Tibial artery (tissue), 4 donors: ENCODE data around the gene GALNT1.

Experiments
- DNase-seq, 2 donors: peaks; one replicate each; pipeline ENCODE4 v3.0.0-alpha.2; 2019
- H3K27ac ChIP-seq, 2 donors: fragments of 200-600 bp; sonication (generic) in 1 of 2; 1 replicate in 1 of 2; 2 replicates in 1 of 2; pipeline ENCODE4 v1.5.1; 2018 to 2019; ENCODE audit warnings: mild to moderate bottlenecking in 1 of 2
- H3K27me3 ChIP-seq, 2 donors: fragments of 200-600 bp; sonication (generic) in 1 of 2; one replicate each; pipeline versions ENCODE4 v1.5.1 to v1.6.0; 2016 to 2019
- H3K36me3 ChIP-seq, 3 donors: fragments of 200-600 bp; sonication (generic) in 2 of 3; one replicate each; pipeline ENCODE4 v1.5.1; 2016 to 2019; ENCODE audit warnings: mild to moderate bottlenecking in 2 of 3
- H3K4me1 ChIP-seq, 4 donors: fragments of 200-600 bp; sonication (generic) in 2 of 4; 1 replicate in 3 of 4; 2 replicates in 1 of 4; pipeline ENCODE4 v1.5.1; 2016 to 2019
- H3K4me3 ChIP-seq, 2 donors: fragments of 200-600 bp; sonication (generic) in 1 of 2; 1 replicate in 1 of 2; 2 replicates in 1 of 2; pipeline ENCODE4 v1.5.1; 2018 to 2019; ENCODE audit warnings: mild to moderate bottlenecking in 2 of 2
- H3K9me3 ChIP-seq, 3 donors: fragments of 200-600 bp; sonication (generic) in 1 of 3; one replicate each; pipeline ENCODE4 v1.5.1; 2016 to 2019
- intact Hi-C: fragments of 100-400 bp; cut with DNase I; formaldehyde crosslinking; loops from one replicate; pipeline ENCODE4 v1.15.0; 2023; ENCODE audit warnings: low total_unique reads
- TF ChIP-seq, protein P1 (sequence below), 2 experiments: fragments of 200-600 bp in 1 of 2; fragments of 450-650 bp in 1 of 2; IDR thresholded peaks; one replicate each; pipeline ENCODE4 v1.5.1; 2017 to 2019; ENCODE audit warnings: antibody characterized with exemption in 2 of 2, mild to moderate bottlenecking in 1 of 2, moderate library complexity in 1 of 2

Gene GALNT1

DNA sequence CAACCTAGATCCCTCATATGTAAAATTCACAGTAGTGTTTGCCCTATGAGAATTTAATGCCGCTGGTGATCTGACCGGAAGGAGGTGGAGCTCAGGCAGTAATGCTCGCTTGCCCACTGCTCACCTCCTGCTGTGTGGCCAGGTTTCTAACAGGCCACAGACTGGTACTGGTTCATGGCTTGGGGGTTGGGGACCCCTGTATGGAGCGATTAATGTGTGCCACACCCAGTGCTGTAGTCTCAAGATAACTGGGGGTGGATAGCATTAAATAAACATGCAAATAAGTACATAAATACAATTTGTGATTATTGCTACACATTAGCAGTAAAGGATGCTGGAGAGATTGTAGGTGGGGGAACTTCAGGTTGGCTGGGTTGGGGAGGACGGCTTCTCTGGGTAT is 3.2 kb downstream of the GALNT1 start:
- Histone ChIP-seq H3K4me1 (peaks cover 0 to 16% (median 8%) of the 10 kb centered on the region in 4 donors), H3K4me3 (no peak overlapping the region), H3K27ac (no peak overlapping the region), H3K9me3 (peaks cover 0 to 6% (median 0%) of the 10 kb centered on the region in 3 donors), H3K36me3 (no peaks in the 10 kb centered on the region), H3K27me3 (no peaks in the 10 kb centered on the region)
- no peak for DNase-seq
- intact Hi-C loops, result loop anchor here (10.0 kb wide), 1 partner anchor 200 kb away; no protein-coding TSS in a partner anchor
- TF ChIP-seq, protein P1, sequence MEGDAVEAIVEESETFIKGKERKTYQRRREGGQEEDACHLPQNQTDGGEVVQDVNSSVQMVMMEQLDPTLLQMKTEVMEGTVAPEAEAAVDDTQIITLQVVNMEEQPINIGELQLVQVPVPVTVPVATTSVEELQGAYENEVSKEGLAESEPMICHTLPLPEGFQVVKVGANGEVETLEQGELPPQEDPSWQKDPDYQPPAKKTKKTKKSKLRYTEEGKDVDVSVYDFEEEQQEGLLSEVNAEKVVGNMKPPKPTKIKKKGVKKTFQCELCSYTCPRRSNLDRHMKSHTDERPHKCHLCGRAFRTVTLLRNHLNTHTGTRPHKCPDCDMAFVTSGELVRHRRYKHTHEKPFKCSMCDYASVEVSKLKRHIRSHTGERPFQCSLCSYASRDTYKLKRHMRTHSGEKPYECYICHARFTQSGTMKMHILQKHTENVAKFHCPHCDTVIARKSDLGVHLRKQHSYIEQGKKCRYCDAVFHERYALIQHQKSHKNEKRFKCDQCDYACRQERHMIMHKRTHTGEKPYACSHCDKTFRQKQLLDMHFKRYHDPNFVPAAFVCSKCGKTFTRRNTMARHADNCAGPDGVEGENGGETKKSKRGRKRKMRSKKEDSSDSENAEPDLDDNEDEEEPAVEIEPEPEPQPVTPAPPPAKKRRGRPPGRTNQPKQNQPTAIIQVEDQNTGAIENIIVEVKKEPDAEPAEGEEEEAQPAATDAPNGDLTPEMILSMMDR (IDR thresholded peaks at IDR 0.05), result no peak

DNA sequence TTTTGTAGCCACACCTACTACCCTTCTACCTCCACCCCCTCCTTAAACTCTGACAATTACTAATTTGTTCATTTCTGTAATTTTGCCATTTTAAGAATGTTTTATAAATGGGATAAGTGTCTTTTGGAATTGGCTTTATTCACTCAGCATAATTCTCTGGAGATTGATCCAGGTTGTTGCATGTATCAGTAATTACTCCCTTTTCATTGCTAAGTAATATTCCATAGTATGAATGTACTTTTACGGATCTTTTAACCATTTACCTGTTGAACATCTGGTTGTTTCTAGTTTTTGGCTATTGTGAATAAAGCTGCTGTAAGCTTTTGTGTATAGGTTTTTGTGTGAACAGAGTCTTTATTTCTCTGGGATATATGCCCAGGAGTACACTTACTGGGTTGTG is 4.1 kb downstream of the GALNT1 start:
- Histone ChIP-seq H3K36me3 (no peaks in the 10 kb centered on the region), H3K4me3 (no peak overlapping the region), H3K9me3 (peaks cover 0 to 6% (median 0%) of the 10 kb centered on the region in 3 donors), H3K27me3 (no peaks in the 10 kb centered on the region), H3K4me1 (peaks cover 0 to 16% (median 8%) of the 10 kb centered on the region in 4 donors), H3K27ac (no peak overlapping the region)
- TF ChIP-seq, protein P1 (IDR thresholded peaks at IDR 0.05), result no peak
- intact Hi-C loops, result loop anchor here (10.0 kb wide), 1 partner anchor 201 kb away; no protein-coding TSS in a partner anchor
- DNase-seq, result no peak

DNA sequence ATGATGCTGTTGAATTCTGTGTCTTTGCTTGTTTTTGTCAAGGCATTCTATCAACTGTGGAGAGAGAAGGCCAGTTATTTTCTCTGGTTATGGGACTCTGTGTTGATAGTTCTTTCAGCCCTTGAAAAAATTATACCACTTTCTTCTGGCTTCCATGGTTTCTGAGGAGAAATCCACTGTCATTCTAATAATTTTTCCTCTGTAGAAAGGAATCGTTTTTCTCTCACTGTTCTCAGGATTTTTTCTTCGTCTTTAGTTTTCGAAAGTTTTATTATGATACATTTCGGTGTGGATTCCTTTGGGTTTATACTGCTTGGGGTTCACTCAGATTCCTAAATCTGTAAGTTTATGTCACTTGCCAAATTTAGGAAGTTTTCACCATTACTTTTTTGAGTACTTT is 6.6 kb downstream of the GALNT1 start:
- H3K36me3 ChIP-seq, result no peaks in the 10 kb centered on the region
- H3K9me3 ChIP-seq, result peaks cover 0 to 6% (median 0%) of the 10 kb centered on the region in 3 donors
- TF ChIP-seq, protein P1 (IDR thresholded peaks at IDR 0.05), result no peak
- peaks cover 0 to 8% (median under 1%) of the 10 kb centered on the region in 4 donors for H3K4me1 ChIP-seq
- no peak overlapping the region for H3K4me3 ChIP-seq
- H3K27me3 ChIP-seq, result no peaks in the 10 kb centered on the region
- intact Hi-C loops, result loop anchor here (10.0 kb wide), 1 partner anchor 203 kb away; no protein-coding TSS in a partner anchor
- no peak overlapping the region for H3K27ac ChIP-seq
- DNase-seq, result no peak

DNA sequence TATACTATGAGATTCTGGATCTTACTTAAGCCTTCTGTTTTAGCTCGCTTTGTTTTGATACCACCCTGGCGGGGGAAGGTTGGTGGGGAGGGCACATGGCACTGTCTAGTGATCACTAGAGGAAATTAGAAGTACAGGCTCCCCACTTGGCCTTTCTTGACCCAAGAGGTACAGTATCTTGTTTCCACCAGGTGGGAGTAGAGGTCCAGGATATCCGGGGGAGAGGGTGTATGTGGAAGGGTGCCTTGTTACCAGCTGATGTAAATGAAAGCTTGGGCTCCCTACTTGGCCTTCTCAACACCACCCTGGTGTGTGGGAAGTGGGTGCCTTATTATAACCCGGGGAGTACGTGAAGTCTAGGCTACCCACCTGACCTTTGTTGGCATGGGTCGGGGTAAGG is 7.5 kb downstream of the GALNT1 start:
- Histone ChIP-seq H3K9me3 (peaks cover 0 to 6% (median 0%) of the 10 kb centered on the region in 3 donors), H3K4me3 (no peak overlapping the region), H3K36me3 (no peaks in the 10 kb centered on the region), H3K4me1 (peaks cover 0 to 3% (median 0%) of the 10 kb centered on the region in 4 donors), H3K27ac (no peak overlapping the region), H3K27me3 (no peaks in the 10 kb centered on the region)
- DNase-seq, result no peak
- TF ChIP-seq, protein P1 (IDR thresholded peaks at IDR 0.05), result no peak
- intact Hi-C loops, result loop anchor here (10.0 kb wide), 1 partner anchor 204 kb away; no protein-coding TSS in a partner anchor

DNA sequence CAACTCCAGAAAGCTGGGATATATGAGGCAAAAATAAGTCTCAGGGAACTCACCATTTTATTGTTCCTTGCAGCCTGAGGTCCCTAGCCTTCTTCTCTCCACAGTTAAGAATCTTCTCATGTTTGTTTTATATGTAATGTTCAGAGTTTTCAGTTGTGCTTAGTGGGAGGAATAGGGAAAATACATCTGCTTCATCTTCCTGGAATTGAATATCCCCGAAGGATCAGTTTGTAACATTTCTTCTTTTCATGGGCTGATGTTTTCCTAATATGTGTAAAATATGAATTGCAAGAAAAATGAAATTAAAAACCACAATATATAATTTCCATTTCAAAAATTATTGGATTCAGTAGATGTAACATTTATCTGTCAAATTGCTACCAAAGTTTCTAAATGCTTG is 8.0 kb downstream of the GALNT1 start:
- peaks cover 0 to 3% (median 0%) of the 10 kb centered on the region in 4 donors for H3K4me1 ChIP-seq
- no peak for DNase-seq
- peaks cover 0 to 6% (median 0%) of the 10 kb centered on the region in 3 donors for H3K9me3 ChIP-seq
- H3K4me3 ChIP-seq, result no peak overlapping the region
- TF ChIP-seq, protein P1 (IDR thresholded peaks at IDR 0.05), result no peak
- intact Hi-C loops, result loop anchor here (10.0 kb wide), 1 partner anchor 205 kb away; no protein-coding TSS in a partner anchor
- H3K27ac ChIP-seq, result no peak overlapping the region
- H3K36me3 ChIP-seq, result no peaks in the 10 kb centered on the region
- no peaks in the 10 kb centered on the region for H3K27me3 ChIP-seq
